Adipocyte (in vitro differentiated cells): ENCODE measurements around the gene C5orf22.
A peak's percentile ranks its signal among the peaks of the same experiment; 100 is the strongest.
"Not testable (repeated sequence)": the region's sequence is repeated elsewhere in the genome, so short reads cannot be mapped to it uniquely, and the experiment has no call there.

Experiments used
- DNase-seq: peaks from one replicate; pipeline ENCODE4 v3.0.0-alpha.2; 2015; ENCODE audit warnings: low read depth
- H3K27me3 ChIP-seq: replicated peaks from 2 replicates; pipeline ENCODE4 v1.7.0; 2013; ENCODE audit warnings: mild to moderate bottlenecking, low read length, moderate library complexity; ENCODE audit not compliant: control insufficient read depth, insufficient read depth
- H3K36me3 ChIP-seq: 2 replicates; pipeline ENCODE4 v1.7.0; 2013; ENCODE audit warnings: low read length, mild to moderate bottlenecking, moderate library complexity; ENCODE audit not compliant: control insufficient read depth, insufficient read depth, severe bottlenecking
- H3K4me1 ChIP-seq: 2 replicates; pipeline ENCODE4 v1.7.0; 2013; ENCODE audit warnings: mild to moderate bottlenecking, low read length, moderate library complexity; ENCODE audit not compliant: control insufficient read depth, insufficient read depth
- H3K4me3 ChIP-seq: 2 replicates; pipeline ENCODE4 v1.7.0; 2013; ENCODE audit warnings: mild to moderate bottlenecking, low read length, moderate library complexity
- H3K9ac ChIP-seq: 2 replicates; pipeline ENCODE4 v1.7.0; 2013; ENCODE audit warnings: mild to moderate bottlenecking, low read length, moderate library complexity
- H3K9me3 ChIP-seq: 2 replicates; pipeline ENCODE4 v1.7.0; 2013; ENCODE audit warnings: mild to moderate bottlenecking, low read length, moderate library complexity; ENCODE audit not compliant: control insufficient read depth

The C5orf22 gene

DNA sequence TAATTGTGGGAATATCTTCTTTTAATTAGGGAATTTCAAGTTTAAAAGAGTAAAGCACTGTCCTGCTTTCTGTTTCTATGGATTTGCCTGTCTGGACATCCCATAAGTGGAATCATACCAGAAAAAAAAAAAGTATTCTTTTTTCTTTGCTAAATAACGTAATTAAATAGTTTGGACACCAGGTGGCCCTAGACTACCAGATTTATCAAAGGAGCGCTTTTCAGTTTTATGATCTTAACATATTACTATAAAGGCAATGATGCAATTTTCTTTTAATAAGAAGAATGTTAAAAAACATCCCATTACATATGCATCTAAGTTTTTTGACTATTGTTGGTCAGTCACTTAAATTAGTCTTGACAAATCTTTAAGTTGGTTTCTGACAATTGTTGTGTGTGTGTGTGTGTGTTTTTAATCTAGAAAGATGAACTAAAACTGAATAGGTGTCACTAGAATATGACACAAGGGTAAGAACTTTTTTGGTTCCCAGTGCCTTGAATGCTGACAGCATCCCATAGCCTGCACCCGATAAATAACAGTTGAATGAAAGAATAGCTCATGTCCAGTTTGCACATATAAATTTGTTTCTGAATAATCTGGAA, 49.5 kb downstream of the C5orf22 start:
- Histone ChIP-seq H3K4me3 (no peak overlapping the region), H3K36me3 (no peaks in the 10 kb centered on the region), H3K27me3 (peaks cover 5% of the 10 kb centered on the region), H3K9ac (no peak overlapping the region), H3K9me3 (no peaks in the 10 kb centered on the region), H3K4me1 (no peaks in the 10 kb centered on the region)
- peak; percentile 82 for DNase-seq

DNA sequence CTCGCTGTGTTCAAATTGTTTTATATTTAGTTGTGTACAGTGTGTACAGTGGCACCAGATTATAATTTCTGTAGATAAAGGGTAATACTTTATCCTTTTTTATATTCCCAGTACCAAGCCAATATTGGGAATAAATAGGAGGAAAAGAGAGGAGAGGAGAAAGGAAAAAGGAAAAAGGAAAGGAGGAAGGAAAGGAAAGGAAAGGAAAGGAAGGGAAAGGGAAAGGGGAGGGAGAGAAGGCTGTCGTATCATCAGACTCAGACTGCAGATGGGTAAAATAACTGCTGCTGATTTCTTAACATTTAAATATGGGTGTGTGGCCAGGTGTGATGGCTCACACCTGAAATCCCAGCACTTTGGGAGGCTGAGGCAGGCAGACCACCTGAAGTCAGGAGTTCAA, 51.0 kb downstream of the C5orf22 start:
- no peak for DNase-seq
- no peak overlapping the region for H3K9ac ChIP-seq
- peaks cover 5% of the 10 kb centered on the region for H3K27me3 ChIP-seq
- no peaks in the 10 kb centered on the region for H3K4me1 ChIP-seq
- no peak overlapping the region for H3K4me3 ChIP-seq
- no peaks in the 10 kb centered on the region for H3K9me3 ChIP-seq
- H3K36me3 ChIP-seq, result no peaks in the 10 kb centered on the region

- peaks cover 3% of the 10 kb centered on the region for H3K9me3 ChIP-seq
- no peak for DNase-seq
- H3K27me3 ChIP-seq, result peaks cover under 1% of the 10 kb centered on the region
- H3K36me3 ChIP-seq, result no peaks in the 10 kb centered on the region
- no peaks in the 10 kb centered on the region for H3K4me1 ChIP-seq
- no peak overlapping the region for H3K4me3 ChIP-seq
- no peak overlapping the region for H3K9ac ChIP-seq
These were observed 53.2 kb downstream of the C5orf22 start for GRCh38 chr5:31585166-31585894.

DNA sequence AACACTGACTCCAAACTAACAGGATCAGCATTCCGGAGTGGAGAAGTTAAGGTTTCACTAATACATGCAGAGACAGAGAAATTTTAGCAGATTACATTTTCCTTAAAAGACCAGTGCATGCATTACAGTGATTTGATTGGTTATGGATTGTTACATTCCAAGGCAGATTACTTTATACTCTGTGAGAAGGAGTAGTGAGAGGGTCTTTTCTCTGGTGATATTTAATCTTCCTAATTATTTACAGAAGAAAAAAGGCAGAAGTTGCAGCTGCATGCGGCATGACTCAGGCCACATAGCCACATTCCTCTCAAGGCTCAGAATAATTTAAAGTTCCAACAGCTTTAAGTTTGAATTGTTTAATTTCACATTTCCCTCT, 53.8 kb downstream of the C5orf22 start:
- Histone ChIP-seq H3K4me3 (no peak overlapping the region), H3K9ac (no peak overlapping the region), H3K36me3 (no peaks in the 10 kb centered on the region), H3K9me3 (peaks cover 3% of the 10 kb centered on the region), H3K4me1 (no peaks in the 10 kb centered on the region), H3K27me3 (no peaks in the 10 kb centered on the region)
- DNase-seq, result peak; percentile 13

- no peak for DNase-seq
- Histone ChIP-seq H3K9me3 (peaks cover 3% of the 10 kb centered on the region), H3K27me3 (no peaks in the 10 kb centered on the region), H3K36me3 (no peaks in the 10 kb centered on the region), H3K4me3 (no peak overlapping the region), H3K9ac (no peak overlapping the region), H3K4me1 (no peaks in the 10 kb centered on the region)
These were observed 55.4 kb downstream of the C5orf22 start for GRCh38 chr5:31587546-31587945.

GRCh38 chr5:31593665-31594064, 61.6 kb downstream of the C5orf22 start:
- H3K36me3 ChIP-seq, result no peaks in the 10 kb centered on the region
- H3K27me3 ChIP-seq, result peaks cover 3% of the 10 kb centered on the region
- DNase-seq, result no peak
- no peak overlapping the region for H3K4me3 ChIP-seq
- H3K9me3 ChIP-seq, result peaks cover 3% of the 10 kb centered on the region
- H3K4me1 ChIP-seq, result no peaks in the 10 kb centered on the region
- no peak overlapping the region for H3K9ac ChIP-seq

- no peaks in the 10 kb centered on the region for H3K36me3 ChIP-seq
- H3K4me3 ChIP-seq, result no peak overlapping the region
- no peaks in the 10 kb centered on the region for H3K4me1 ChIP-seq
- H3K9me3 ChIP-seq, result no peaks in the 10 kb centered on the region
- DNase-seq, result no peak
- H3K9ac ChIP-seq, result no peak overlapping the region
- H3K27me3 ChIP-seq, result peaks cover 5% of the 10 kb centered on the region
These were observed 64.3 kb downstream of the C5orf22 start for GRCh38 chr5:31596354-31596753.

DNA sequence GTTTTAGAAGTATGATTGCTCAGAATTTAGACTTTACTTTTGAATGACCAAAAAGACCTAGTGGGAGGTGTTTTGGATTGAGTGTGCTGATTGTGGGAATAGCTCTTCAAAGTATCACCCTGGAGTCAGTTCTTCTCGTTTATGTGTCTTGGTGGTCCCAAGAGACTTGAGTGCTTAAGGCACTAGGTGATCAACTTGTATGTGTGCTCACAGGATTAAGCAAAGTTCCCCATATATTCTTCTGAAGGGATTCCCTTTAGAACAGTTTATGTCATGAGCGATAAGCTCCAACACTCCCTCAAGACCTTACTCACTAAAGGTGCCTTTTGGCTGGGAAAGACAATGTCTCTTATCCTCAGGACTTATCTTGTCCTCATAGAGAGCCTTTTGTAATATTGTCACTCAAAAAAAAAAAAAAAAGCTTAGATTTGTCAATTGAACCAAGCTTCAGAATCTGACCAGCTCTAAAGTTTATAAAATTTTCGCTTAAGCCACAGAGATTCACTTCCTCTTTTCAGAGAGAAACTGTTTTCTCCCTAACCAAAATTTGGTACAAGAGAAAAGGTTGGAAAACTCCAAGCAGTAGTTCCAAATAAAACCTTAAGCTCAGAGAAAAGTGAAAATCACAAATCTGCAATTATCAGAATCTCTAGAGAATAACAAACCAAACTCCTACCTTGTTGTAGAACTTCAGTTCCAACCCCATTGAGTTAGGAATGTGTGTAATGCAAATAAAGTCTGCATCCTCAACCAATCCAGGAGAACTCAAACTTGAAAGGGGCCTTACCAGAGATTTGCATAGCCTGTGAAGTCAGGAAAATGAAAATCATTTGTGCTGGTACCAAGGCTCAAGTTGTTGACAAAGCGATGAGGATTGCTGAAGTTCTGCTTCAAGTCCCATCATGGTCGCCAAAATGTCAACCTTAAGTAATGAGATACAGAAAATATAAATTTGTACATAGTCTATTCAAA, 66.8 kb downstream of the C5orf22 start:
- Histone ChIP-seq H3K4me3 (no peak overlapping the region), H3K9ac (no peak overlapping the region), H3K4me1 (no peaks in the 10 kb centered on the region), H3K27me3 (peaks cover 5% of the 10 kb centered on the region), H3K9me3 (no peaks in the 10 kb centered on the region), H3K36me3 (no peaks in the 10 kb centered on the region)
- DNase-seq, result no peak

GRCh38 chr5:31602305-31602704, 70.2 kb downstream of the C5orf22 start:
- H3K36me3 ChIP-seq, H3K4me1 ChIP-seq, DNase-seq, H3K27me3 ChIP-seq, H3K4me3 ChIP-seq, H3K9ac ChIP-seq, H3K9me3 ChIP-seq: not testable (repeated sequence)

- H3K9me3 ChIP-seq, result no peaks in the 10 kb centered on the region
- H3K4me1 ChIP-seq, result no peaks in the 10 kb centered on the region
- H3K9ac ChIP-seq, result no peak overlapping the region
- H3K4me3 ChIP-seq, result no peak overlapping the region
- no peaks in the 10 kb centered on the region for H3K36me3 ChIP-seq
- H3K27me3 ChIP-seq, result no peaks in the 10 kb centered on the region
- no peak for DNase-seq
These were observed 72.1 kb downstream of the C5orf22 start for GRCh38 chr5:31604240-31604639.

GRCh38 chr5:31604644-31605043, 72.5 kb downstream of the C5orf22 start:
- DNase-seq, result no peak
- H3K4me3 ChIP-seq, result no peak overlapping the region
- no peak overlapping the region for H3K9ac ChIP-seq
- no peaks in the 10 kb centered on the region for H3K27me3 ChIP-seq
- H3K4me1 ChIP-seq, result no peaks in the 10 kb centered on the region
- H3K36me3 ChIP-seq, result no peaks in the 10 kb centered on the region
- H3K9me3 ChIP-seq, result no peaks in the 10 kb centered on the region
